Thoracic aorta (tissue), 2 donors: Measurements from ENCODE around the gene DCAF12. TPM values are rescaled to one million over a fixed set of nuclear protein-coding genes. Genes with fewer than 3 reads are reported as not detected.
A peak's percentile ranks its signal among the peaks of the same experiment; 100 is the strongest.

Experiments used
- ATAC-seq: fragments of 150-250 bp; one replicate; pipeline ENCODE4 v1.8.0; 2017; ENCODE audit warnings: low read depth; ENCODE audit not compliant: insufficient number of reproducible peaks, low FRiP score
- DNase-seq: peaks from one replicate; pipeline ENCODE4 v3.0.0-alpha.2; 2020; ENCODE audit warnings: low spot score
- H3K27ac ChIP-seq, 2 donors: fragments of 200-600 bp; sonication (generic); 1 replicate in 1 of 2; 2 replicates in 1 of 2; pipeline ENCODE4 v1.5.1; 2016; ENCODE audit warnings: mild to moderate bottlenecking in 2 of 2, moderate library complexity in 2 of 2
- H3K27me3 ChIP-seq: fragments of 200-600 bp; sonication (generic); replicated peaks from 2 replicates; pipeline ENCODE4 v1.6.0; 2016; ENCODE audit warnings: mild to moderate bottlenecking; ENCODE audit not compliant: insufficient read depth
- H3K36me3 ChIP-seq: fragments of 200-600 bp; sonication (generic); one replicate; pipeline ENCODE4 v1.5.1; 2016
- H3K4me1 ChIP-seq, 2 donors: fragments of 200-600 bp; sonication (generic); 1 replicate in 1 of 2; 2 replicates in 1 of 2; pipeline versions ENCODE4 v1.5.1 to v1.6.0; 2016; ENCODE audit warnings: low read depth in 2 of 2, mild to moderate bottlenecking in 1 of 2; ENCODE audit not compliant: control insufficient read depth in 1 of 2
- H3K4me3 ChIP-seq: fragments of 200-600 bp; sonication (generic); 2 replicates; pipeline ENCODE4 v1.5.1; 2016; ENCODE audit warnings: mild to moderate bottlenecking
- H3K9me3 ChIP-seq: fragments of 200-600 bp; sonication (generic); 2 replicates; pipeline ENCODE4 v1.5.1; 2016
- total RNA-seq, 2 donors: library from RNA; depleted of rRNA; stranded (reverse); fragments of >200 nt; gene quantifications; one replicate each; pipeline versions ENCODE4 v1.1.0 to v1.2.3, GENCODE V29; 2016
- TF ChIP-seq, protein P1 (sequence below): fragments of 200-600 bp; sonication (generic); IDR thresholded peaks from one replicate; pipeline ENCODE4 v1.5.1; 2019; ENCODE audit warnings: antibody characterized with exemption

DCAF12 gene
- total RNA-seq, 2 donors from 2014 or later: 14.9 to 31.4 TPM

DNA sequence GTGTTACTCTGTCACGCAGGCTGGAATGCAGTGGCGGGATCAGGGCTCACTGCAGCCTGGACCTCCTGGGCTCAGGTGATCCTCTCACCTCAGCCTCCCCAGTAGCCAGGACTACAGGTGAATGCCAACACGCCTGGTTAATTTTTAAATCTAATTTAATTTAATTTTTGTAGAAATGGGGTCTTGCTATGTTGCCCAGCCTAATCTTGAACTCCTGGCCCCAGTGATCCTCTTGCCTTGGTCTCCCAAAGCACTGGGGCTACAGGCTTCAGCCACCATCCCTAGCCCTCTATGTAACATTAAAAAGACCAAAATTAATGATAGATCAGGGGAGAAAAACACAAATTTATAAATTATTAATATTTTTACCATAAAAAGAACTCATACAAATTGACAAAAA is 66.5 kb downstream of the DCAF12 start:
- Histone ChIP-seq H3K27me3 (no peaks in the 10 kb centered on the region), H3K4me1 (no peaks in the 10 kb centered on the region), H3K9me3 (no peaks in the 10 kb centered on the region), H3K4me3 (no peak overlapping the region), H3K27ac (no peak overlapping the region), H3K36me3 (no peaks in the 10 kb centered on the region)
- ATAC-seq (no peak), DNase-seq (no peak)
- TF ChIP-seq, protein P1, sequence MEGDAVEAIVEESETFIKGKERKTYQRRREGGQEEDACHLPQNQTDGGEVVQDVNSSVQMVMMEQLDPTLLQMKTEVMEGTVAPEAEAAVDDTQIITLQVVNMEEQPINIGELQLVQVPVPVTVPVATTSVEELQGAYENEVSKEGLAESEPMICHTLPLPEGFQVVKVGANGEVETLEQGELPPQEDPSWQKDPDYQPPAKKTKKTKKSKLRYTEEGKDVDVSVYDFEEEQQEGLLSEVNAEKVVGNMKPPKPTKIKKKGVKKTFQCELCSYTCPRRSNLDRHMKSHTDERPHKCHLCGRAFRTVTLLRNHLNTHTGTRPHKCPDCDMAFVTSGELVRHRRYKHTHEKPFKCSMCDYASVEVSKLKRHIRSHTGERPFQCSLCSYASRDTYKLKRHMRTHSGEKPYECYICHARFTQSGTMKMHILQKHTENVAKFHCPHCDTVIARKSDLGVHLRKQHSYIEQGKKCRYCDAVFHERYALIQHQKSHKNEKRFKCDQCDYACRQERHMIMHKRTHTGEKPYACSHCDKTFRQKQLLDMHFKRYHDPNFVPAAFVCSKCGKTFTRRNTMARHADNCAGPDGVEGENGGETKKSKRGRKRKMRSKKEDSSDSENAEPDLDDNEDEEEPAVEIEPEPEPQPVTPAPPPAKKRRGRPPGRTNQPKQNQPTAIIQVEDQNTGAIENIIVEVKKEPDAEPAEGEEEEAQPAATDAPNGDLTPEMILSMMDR: no peak

DNA sequence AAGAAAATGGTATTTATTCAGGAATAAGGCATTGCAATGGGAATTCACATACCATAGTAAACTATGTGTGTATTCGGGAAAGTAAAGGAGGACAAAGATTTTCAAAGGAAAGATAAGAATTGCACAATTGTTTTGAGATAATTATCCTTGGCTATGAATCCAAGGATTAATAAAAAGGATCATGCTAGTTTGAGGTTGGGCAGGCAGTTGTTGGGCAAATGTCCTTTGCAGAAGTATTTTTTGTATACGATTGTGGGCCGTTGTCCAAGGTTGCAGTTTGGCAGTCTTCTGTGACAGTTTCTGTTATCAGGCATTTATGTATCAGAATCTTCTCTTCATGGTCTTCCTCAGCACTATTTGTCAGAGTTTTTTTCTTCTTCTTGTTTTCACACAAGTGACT is 67.2 kb downstream of the DCAF12 start:
- ATAC-seq (no peak), DNase-seq (no peak)
- TF ChIP-seq, protein P1: no peak
- Histone ChIP-seq H3K9me3 (no peaks in the 10 kb centered on the region), H3K4me3 (no peak overlapping the region), H3K27me3 (no peaks in the 10 kb centered on the region), H3K27ac (no peak overlapping the region), H3K4me1 (no peaks in the 10 kb centered on the region), H3K36me3 (no peaks in the 10 kb centered on the region)

DNA sequence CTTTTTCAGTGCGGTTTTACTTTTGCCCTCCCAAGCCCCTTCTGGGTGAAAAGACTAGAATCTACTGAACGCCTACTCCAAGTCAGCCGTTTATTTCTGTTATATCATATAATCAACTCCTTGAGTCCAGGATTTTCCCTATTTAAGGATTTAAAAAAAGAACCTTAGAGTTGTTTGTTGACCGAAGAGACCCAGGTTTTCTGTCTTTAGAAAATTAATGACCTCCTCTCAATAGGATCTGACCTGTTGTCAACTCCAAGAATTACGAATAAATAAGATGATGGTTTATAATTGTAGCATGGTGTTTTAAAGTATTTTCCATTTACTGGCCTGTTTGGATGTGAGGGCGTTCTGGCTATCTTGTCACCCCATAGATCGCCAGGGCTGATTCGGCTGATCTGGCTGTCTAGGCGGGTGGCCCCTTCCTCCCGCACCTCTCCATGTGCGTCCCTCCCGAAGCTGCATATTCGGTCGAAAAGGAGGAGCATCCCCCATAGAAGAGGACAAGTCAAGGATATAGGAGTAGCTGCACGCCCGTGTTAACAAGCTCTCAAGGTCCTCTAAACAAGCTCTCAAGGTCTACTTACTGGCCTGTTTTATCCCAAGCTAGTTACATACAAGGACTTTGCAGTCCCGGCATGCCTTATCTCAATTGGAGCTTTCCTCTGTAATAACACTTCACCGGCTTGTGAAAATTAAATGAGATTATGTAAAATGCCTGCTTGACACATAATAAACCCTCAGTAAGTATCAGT is 76.7 kb downstream of the DCAF12 start:
- H3K4me3 ChIP-seq: peak overlapping the region; percentile 96
- H3K36me3 ChIP-seq: no peaks in the 10 kb centered on the region
- no peaks in the 10 kb centered on the region for H3K9me3 ChIP-seq
- peak overlapping the region; percentile 86 to 90 for H3K27ac ChIP-seq
- peaks cover 10 to 24% of the 10 kb centered on the region in 2 donors for H3K4me1 ChIP-seq
- no peaks in the 10 kb centered on the region for H3K27me3 ChIP-seq
- ATAC-seq (no peak), DNase-seq (no peak)
- TF ChIP-seq, protein P1: no peak

DNA sequence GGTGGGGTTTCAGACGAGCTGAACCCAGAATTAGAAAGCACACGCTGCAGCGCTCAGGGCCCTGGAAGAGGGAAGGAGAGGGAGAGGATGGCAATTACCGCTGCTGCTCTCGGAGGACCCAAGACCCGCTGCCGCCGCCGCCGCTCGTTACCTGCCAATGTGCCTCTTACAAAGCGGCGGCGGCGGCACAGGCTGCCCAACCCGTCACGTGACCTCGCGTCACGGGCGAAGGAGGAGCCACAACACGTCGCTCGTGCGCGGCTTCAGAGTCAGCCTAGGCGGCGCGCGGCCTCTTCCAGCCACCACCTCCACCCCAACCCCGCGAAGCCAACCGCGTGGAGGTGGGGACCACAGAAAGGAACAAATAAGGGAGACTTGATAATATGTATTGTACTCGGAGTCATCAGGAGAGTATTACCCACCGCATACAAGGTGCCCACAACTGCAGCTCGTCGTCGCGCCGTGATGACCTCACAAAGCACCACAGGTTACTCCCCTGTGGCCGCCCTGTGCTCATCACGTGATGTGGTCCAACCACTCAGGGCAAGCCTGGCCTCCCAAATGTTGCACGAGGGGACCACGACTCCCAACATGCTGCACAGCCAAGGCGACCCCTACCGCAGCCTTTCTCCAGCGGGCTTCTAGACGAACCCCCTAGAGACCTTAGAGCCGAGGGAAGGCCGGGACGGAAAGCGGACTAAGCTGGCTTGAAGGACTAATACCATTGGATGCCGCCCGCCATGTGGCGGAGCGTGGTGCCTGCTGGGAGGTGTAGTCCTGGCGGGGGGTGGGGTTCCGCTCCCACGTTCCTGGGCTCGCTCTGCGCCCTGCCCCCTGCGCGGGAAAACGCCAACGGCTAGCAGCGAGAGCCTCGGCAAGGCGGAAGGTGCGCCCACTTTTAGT is 77.5 kb downstream of the DCAF12 start, which contains the start of gene UBAP2:
UBAP2 (minus strand) TSS at position 161 of the 903 bp plus-strand sequence. CDS start 31,739 bp downstream, outside the sequence.
- no peaks in the 10 kb centered on the region for H3K27me3 ChIP-seq
- H3K4me3 ChIP-seq: peak within 1 kb of the TSS; percentile 96
- ATAC-seq (peak; percentile 99), DNase-seq (peak; percentile 95)
- H3K27ac ChIP-seq: peak within 1 kb of the TSS; percentile 86 to 90
- TF ChIP-seq, protein P1: peak; percentile 25
- H3K4me1 ChIP-seq: peaks cover 10 to 24% of the 10 kb centered on the region in 2 donors
- H3K36me3 ChIP-seq: no peaks in the 10 kb centered on the region
- H3K9me3 ChIP-seq: no peaks in the 10 kb centered on the region
